Activated CD4-positive, alpha-beta T cell treated with anti-CD3 and anti-CD28 coated beads, Interleukin-10, Interleukin-2, amounts not matched to agents 100 ng/mL and 50 ng/mL, durations not matched to agents 16 hours and 8 hours (primary cell): Measurements from ENCODE around the gene PRKAG2.

Source experiments
- DNase-seq: peaks from one replicate; pipeline ENCODE4 v3.0.0-alpha.2; 2020

Gene PRKAG2

GRCh38 chr7:151704299-151704959 is 172.5 kb downstream of the PRKAG2 start:
- no peak for DNase-seq

- no peak for DNase-seq
Measured at GRCh38 chr7:151702961-151703360, 174.0 kb downstream of the PRKAG2 start.

GRCh38 chr7:151700586-151701165 is 176.2 kb downstream of the PRKAG2 start:
- no peak for DNase-seq

GRCh38 chr7:151699928-151700319 is 177.0 kb downstream of the PRKAG2 start:
- no peak for DNase-seq

- no peak for DNase-seq
Measured at GRCh38 chr7:151699147-151699927, 177.6 kb downstream of the PRKAG2 start.

- no peak for DNase-seq
Measured at GRCh38 chr7:151697942-151698341, 179.0 kb downstream of the PRKAG2 start.

- DNase-seq: no peak
Measured at GRCh38 chr7:151697515-151697895, 179.4 kb downstream of the PRKAG2 start.

GRCh38 chr7:151696721-151697514 is 180.0 kb downstream of the PRKAG2 start:
- no peak for DNase-seq

- DNase-seq: no peak
Measured at GRCh38 chr7:151695951-151696541, 180.9 kb downstream of the PRKAG2 start.

- no peak for DNase-seq
Measured at GRCh38 chr7:151694828-151695580, 181.9 kb downstream of the PRKAG2 start.

- DNase-seq: no peak
Measured at GRCh38 chr7:151694441-151694827, 182.5 kb downstream of the PRKAG2 start.

- DNase-seq: no peak
Measured at GRCh38 chr7:151693140-151693539, 183.8 kb downstream of the PRKAG2 start.

- no peak for DNase-seq
Measured at GRCh38 chr7:151692721-151693120, 184.2 kb downstream of the PRKAG2 start.

GRCh38 chr7:151691449-151691848 is 185.5 kb downstream of the PRKAG2 start:
- no peak for DNase-seq

GRCh38 chr7:151690606-151691005 is 186.3 kb downstream of the PRKAG2 start:
- DNase-seq: no peak

- no peak for DNase-seq
Measured at GRCh38 chr7:151689196-151689971, 187.5 kb downstream of the PRKAG2 start.

GRCh38 chr7:151688236-151688780 is 188.6 kb downstream of the PRKAG2 start:
- DNase-seq: no peak

- DNase-seq: no peak
Measured at GRCh38 chr7:151687523-151688235, 189.2 kb downstream of the PRKAG2 start.

GRCh38 chr7:151686826-151687225 is 190.1 kb downstream of the PRKAG2 start:
- no peak for DNase-seq

- DNase-seq: no peak
Measured at GRCh38 chr7:151686016-151686766, 190.7 kb downstream of the PRKAG2 start.
